Mesothelial cell of epicardium (in vitro differentiated cells): Measurements from ENCODE around the gene RBM10. TPM values are rescaled to one million over a fixed set of nuclear protein-coding genes. Genes with fewer than 3 reads are reported as not detected.
A peak's percentile ranks its signal among the peaks of the same experiment; 100 is the strongest.

Experiments used
- DNase-seq, 2 experiments: peaks; one replicate each; pipeline ENCODE4 v3.0.0; 2021; ENCODE audit warnings: low spot score in 2 of 2; ENCODE audit not compliant: unreplicated experiment in 2 of 2
- H3K27ac Mint-ChIP-seq: 2 replicates; pipeline ENCODE4 v1.8.0; 2021; ENCODE audit warnings: mixed read lengths
- H3K27me3 Mint-ChIP-seq: 2 replicates; pipeline ENCODE4 v1.8.0; 2021; ENCODE audit warnings: low read depth, mixed read lengths
- H3K36me3 Mint-ChIP-seq: 2 replicates; pipeline ENCODE4 v1.8.0; 2021; ENCODE audit warnings: mixed read lengths
- H3K4me1 Mint-ChIP-seq: 2 replicates; pipeline ENCODE4 v1.8.0; 2021; ENCODE audit warnings: mixed read lengths
- H3K4me3 Mint-ChIP-seq: 2 replicates; pipeline ENCODE4 v1.8.0; 2021; ENCODE audit warnings: mild to moderate bottlenecking, moderate library complexity, mixed read lengths
- H3K9me3 Mint-ChIP-seq: 2 replicates; pipeline ENCODE4 v1.8.0; 2021; ENCODE audit warnings: mixed read lengths
- CTCF ChIP-seq: fragments of 200-600 bp; sonication (generic); IDR thresholded peaks from one replicate; pipeline ENCODE4 v1.5.0; 2021; ENCODE audit warnings: antibody characterized with exemption; ENCODE audit not compliant: unreplicated experiment
- total RNA-seq: library from RNA; stranded (reverse); gene quantifications from 3 replicates; pipeline ENCODE4 v1.2.1, GENCODE V29; 2021

The RBM10 gene
- total RNA-seq, 1 donor from 2014 or later: 58.7 TPM

- no peaks in the 10 kb centered on the region for H3K27me3 Mint-ChIP-seq
- no peak for DNase-seq
- peaks cover 16% of the 10 kb centered on the region for H3K4me1 Mint-ChIP-seq
- peaks cover 74% of the 10 kb centered on the region for H3K36me3 Mint-ChIP-seq
- H3K9me3 Mint-ChIP-seq: no peaks in the 10 kb centered on the region
- H3K4me3 Mint-ChIP-seq: no peak overlapping the region
- TF ChIP-seq CTCF: no peak
- no peak overlapping the region for H3K27ac Mint-ChIP-seq
Observed at GRCh38 chrX:47202316-47202715, 57.3 kb downstream of the RBM10 start.

GRCh38 chrX:47202877-47203276, 57.9 kb downstream of the RBM10 start:
- DNase-seq: no peak
- no peak for TF ChIP-seq CTCF
- peaks cover 10% of the 10 kb centered on the region for H3K4me1 Mint-ChIP-seq
- H3K36me3 Mint-ChIP-seq: peaks cover 73% of the 10 kb centered on the region
- no peaks in the 10 kb centered on the region for H3K27me3 Mint-ChIP-seq
- H3K4me3 Mint-ChIP-seq: no peak overlapping the region
- H3K27ac Mint-ChIP-seq: no peak overlapping the region
- no peaks in the 10 kb centered on the region for H3K9me3 Mint-ChIP-seq

- Mint-ChIP-seq H3K4me3 (no peak overlapping the region), H3K27ac (peak overlapping the region; percentile 52), H3K9me3 (no peaks in the 10 kb centered on the region), H3K36me3 (peaks cover 64% of the 10 kb centered on the region), H3K27me3 (no peaks in the 10 kb centered on the region), H3K4me1 (no peaks in the 10 kb centered on the region)
- no peak for TF ChIP-seq CTCF
- no peak for DNase-seq
Observed at GRCh38 chrX:47204970-47205369, 59.9 kb downstream of the RBM10 start.

- Mint-ChIP-seq H3K4me1 (no peaks in the 10 kb centered on the region), H3K27ac (no peak overlapping the region), H3K4me3 (no peak overlapping the region), H3K36me3 (peaks cover 63% of the 10 kb centered on the region), H3K9me3 (no peaks in the 10 kb centered on the region), H3K27me3 (no peaks in the 10 kb centered on the region)
- DNase-seq: no peak
- TF ChIP-seq CTCF: no peak
Observed at GRCh38 chrX:47206316-47206715, 61.3 kb downstream of the RBM10 start.

GRCh38 chrX:47208108-47208507, 63.1 kb downstream of the RBM10 start:
- Mint-ChIP-seq H3K27me3 (no peaks in the 10 kb centered on the region), H3K4me3 (no peak overlapping the region), H3K27ac (no peak overlapping the region), H3K36me3 (peaks cover 66% of the 10 kb centered on the region), H3K4me1 (no peaks in the 10 kb centered on the region), H3K9me3 (no peaks in the 10 kb centered on the region)
- no peak for DNase-seq
- TF ChIP-seq CTCF: no peak
